ENCODE measurements around the gene ISCU.
"Not testable (repeated sequence)": the region's sequence is repeated elsewhere in the genome, so short reads cannot be mapped to it uniquely, and the experiment has no call there.

ISCU gene

GRCh38 chr12:108551535-108551934, 10.9 kb upstream of the ISCU start:
- Histone ChIP-seq H3K18ac (ENCODE audit: low read length) (no peak overlapping the region), H3K79me2 (ENCODE audit: control insufficient read depth, insufficient read depth, low read length) (peaks cover 51% of the 10 kb centered on the region), H3K4me1 (ENCODE audit: control insufficient read depth, low read depth, low read length) (no peaks in the 10 kb centered on the region), H3K4me3 (ENCODE audit: low read length) (no peak overlapping the region), H3K27ac (ENCODE audit: low read depth, low read length) (no peak overlapping the region), H4K8ac (ENCODE audit: low read depth, low read length) (no peak overlapping the region), H3K4me2 (ENCODE audit: low read length) (no peak overlapping the region), H2AK5ac (ENCODE audit: low read length) (no peak overlapping the region), H3K23ac (ENCODE audit: low read length) (no peak overlapping the region), H2BK15ac (replicated peaks; ENCODE audit: low read depth) (no peak overlapping the region), H3K27me3 (ENCODE audit: insufficient read depth, low read length, poor library complexity) (no peaks in the 10 kb centered on the region), H3K4ac (ENCODE audit: low read depth, low read length) (no peak overlapping the region), H3K36me3 (ENCODE audit: control insufficient read depth, insufficient read depth, low read length) (peaks cover 2% of the 10 kb centered on the region), H3K9ac (ENCODE audit: low read length) (no peak overlapping the region), H3K79me1 (ENCODE audit: low read length) (peaks cover 10% of the 10 kb centered on the region), H2BK5ac (ENCODE audit: low read length) (no peak overlapping the region), H3K56ac (ENCODE audit: low read length) (no peak overlapping the region), H4K5ac (ENCODE audit: low read length) (no peak overlapping the region), H2BK120ac (ENCODE audit: low read depth, low read length) (no peak overlapping the region)
- no peak for DNase-seq
- WGBS (ENCODE audit: extremely low coverage, insufficient coverage, low lambda C conversion rate): 100% methylated on average over 1 of the region's 5 CpGs

GRCh38 chr12:108553799-108554198, 8.6 kb upstream of the ISCU start:
- Histone ChIP-seq H3K18ac (ENCODE audit: low read length) (no peak overlapping the region), H2BK15ac (replicated peaks; ENCODE audit: low read depth) (no peak overlapping the region), H3K4me3 (ENCODE audit: low read length) (no peak overlapping the region), H3K4me1 (ENCODE audit: control insufficient read depth, low read depth, low read length) (no peaks in the 10 kb centered on the region), H3K36me3 (ENCODE audit: control insufficient read depth, insufficient read depth, low read length) (peaks cover 3% of the 10 kb centered on the region), H3K56ac (ENCODE audit: low read length) (no peak overlapping the region), H4K5ac (ENCODE audit: low read length) (no peak overlapping the region), H3K27ac (ENCODE audit: low read depth, low read length) (no peak overlapping the region), H2BK120ac (ENCODE audit: low read depth, low read length) (no peak overlapping the region), H3K4me2 (ENCODE audit: low read length) (no peak overlapping the region), H3K79me1 (ENCODE audit: low read length) (peaks cover 8% of the 10 kb centered on the region), H3K79me2 (ENCODE audit: control insufficient read depth, insufficient read depth, low read length) (peaks cover 68% of the 10 kb centered on the region), H4K8ac (ENCODE audit: low read depth, low read length) (no peak overlapping the region), H2AK5ac (ENCODE audit: low read length) (no peak overlapping the region), H3K27me3 (ENCODE audit: insufficient read depth, low read length, poor library complexity) (no peaks in the 10 kb centered on the region), H2BK5ac (ENCODE audit: low read length) (no peak overlapping the region), H3K4ac (ENCODE audit: low read depth, low read length) (no peak overlapping the region), H3K23ac (ENCODE audit: low read length) (no peak overlapping the region), H3K9ac (ENCODE audit: low read length) (no peak overlapping the region)
- no peak for DNase-seq
- WGBS (ENCODE audit: extremely low coverage, insufficient coverage, low lambda C conversion rate): no CpG with 5 or more reads among the region's 5 CpGs

GRCh38 chr12:108555383-108555782, 7.0 kb upstream of the ISCU start:
- H2AK5ac ChIP-seq (ENCODE audit: low read length); H2BK5ac ChIP-seq (ENCODE audit: low read length): not testable (repeated sequence)
- WGBS (ENCODE audit: extremely low coverage, insufficient coverage, low lambda C conversion rate): no CpG with 5 or more reads among the region's 9 CpGs

GRCh38 chr12:108559007-108559655, 3.3 kb upstream of the ISCU start:
- no peak overlapping the region for H2BK5ac ChIP-seq (ENCODE audit: low read length)

More at GRCh38 chr12:108555383-108555782, 7.0 kb upstream of the ISCU start:
- H3K27me3 ChIP-seq (ENCODE audit: insufficient read depth, low read length, poor library complexity); H3K9ac ChIP-seq (ENCODE audit: low read length); H4K5ac ChIP-seq (ENCODE audit: low read length); H3K4me3 ChIP-seq (ENCODE audit: low read length); H3K56ac ChIP-seq (ENCODE audit: low read length); H3K4ac ChIP-seq (ENCODE audit: low read depth, low read length); H4K8ac ChIP-seq (ENCODE audit: low read depth, low read length); H3K4me2 ChIP-seq (ENCODE audit: low read length); H3K23ac ChIP-seq (ENCODE audit: low read length); H3K79me1 ChIP-seq (ENCODE audit: low read length); H2BK15ac ChIP-seq (replicated peaks; ENCODE audit: low read depth); H3K18ac ChIP-seq (ENCODE audit: low read length); H3K27ac ChIP-seq (ENCODE audit: low read depth, low read length); DNase-seq; H2BK120ac ChIP-seq (ENCODE audit: low read depth, low read length); H3K4me1 ChIP-seq (ENCODE audit: control insufficient read depth, low read depth, low read length); H3K36me3 ChIP-seq (ENCODE audit: control insufficient read depth, insufficient read depth, low read length): not testable (repeated sequence)
- H3K79me2 ChIP-seq (ENCODE audit: control insufficient read depth, insufficient read depth, low read length): peaks cover 73% of the 10 kb centered on the region

GRCh38 chr12:108559748-108560147, 2.6 kb upstream of the ISCU start:
- peak; percentile 37 for DNase-seq
- H4K5ac ChIP-seq (ENCODE audit: low read length): no peak overlapping the region
- no peak overlapping the region for H3K4ac ChIP-seq (ENCODE audit: low read depth, low read length)
- H2AK5ac ChIP-seq (ENCODE audit: low read length): no peak overlapping the region
- no peaks in the 10 kb centered on the region for H3K27me3 ChIP-seq (ENCODE audit: insufficient read depth, low read length, poor library complexity)
- no peak overlapping the region for H3K27ac ChIP-seq (ENCODE audit: low read depth, low read length)
- no CpG with 5 or more reads among the region's 3 CpGs for WGBS (ENCODE audit: extremely low coverage, insufficient coverage, low lambda C conversion rate)
- peaks cover 56% of the 10 kb centered on the region for H3K79me2 ChIP-seq (ENCODE audit: control insufficient read depth, insufficient read depth, low read length)
- H3K4me1 ChIP-seq (ENCODE audit: control insufficient read depth, low read depth, low read length): peaks cover 2% of the 10 kb centered on the region
- H2BK120ac ChIP-seq (ENCODE audit: low read depth, low read length): no peak overlapping the region
- no peak overlapping the region for H2BK15ac ChIP-seq (replicated peaks; ENCODE audit: low read depth)
- H3K4me3 ChIP-seq (ENCODE audit: low read length): peak overlapping the region; percentile 98
- no peak overlapping the region for H3K23ac ChIP-seq (ENCODE audit: low read length)
- H2BK5ac ChIP-seq (ENCODE audit: low read length): no peak overlapping the region
- peak overlapping the region; percentile 57 for H3K56ac ChIP-seq (ENCODE audit: low read length)
- H3K9ac ChIP-seq (ENCODE audit: low read length): peak overlapping the region; percentile 99
- H3K18ac ChIP-seq (ENCODE audit: low read length): no peak overlapping the region
- peaks cover 3% of the 10 kb centered on the region for H3K36me3 ChIP-seq (ENCODE audit: control insufficient read depth, insufficient read depth, low read length)
- peaks cover 12% of the 10 kb centered on the region for H3K79me1 ChIP-seq (ENCODE audit: low read length)
- H3K4me2 ChIP-seq (ENCODE audit: low read length): peak overlapping the region; percentile 91
- no peak overlapping the region for H4K8ac ChIP-seq (ENCODE audit: low read depth, low read length)

More at GRCh38 chr12:108559007-108559655, 3.3 kb upstream of the ISCU start:
- Histone ChIP-seq H3K56ac (ENCODE audit: low read length) (no peak overlapping the region), H3K79me1 (ENCODE audit: low read length) (peaks cover 12% of the 10 kb centered on the region), H2BK15ac (replicated peaks; ENCODE audit: low read depth) (no peak overlapping the region), H3K4ac (ENCODE audit: low read depth, low read length) (no peak overlapping the region), H3K4me1 (ENCODE audit: control insufficient read depth, low read depth, low read length) (peaks cover 2% of the 10 kb centered on the region), H3K9ac (ENCODE audit: low read length) (no peak overlapping the region), H3K79me2 (ENCODE audit: control insufficient read depth, insufficient read depth, low read length) (peaks cover 56% of the 10 kb centered on the region), H4K5ac (ENCODE audit: low read length) (no peak overlapping the region), H2AK5ac (ENCODE audit: low read length) (no peak overlapping the region), H3K23ac (ENCODE audit: low read length) (no peak overlapping the region), H3K4me3 (ENCODE audit: low read length) (no peak overlapping the region), H2BK120ac (ENCODE audit: low read depth, low read length) (no peak overlapping the region), H3K4me2 (ENCODE audit: low read length) (no peak overlapping the region), H3K27me3 (ENCODE audit: insufficient read depth, low read length, poor library complexity) (no peaks in the 10 kb centered on the region), H3K18ac (ENCODE audit: low read length) (no peak overlapping the region), H3K27ac (ENCODE audit: low read depth, low read length) (no peak overlapping the region), H4K8ac (ENCODE audit: low read depth, low read length) (no peak overlapping the region), H3K36me3 (ENCODE audit: control insufficient read depth, insufficient read depth, low read length) (peaks cover 3% of the 10 kb centered on the region)
- no CpG with 5 or more reads among the region's 14 CpGs for WGBS (ENCODE audit: extremely low coverage, insufficient coverage, low lambda C conversion rate)
- DNase-seq: no peak

- Histone ChIP-seq H3K4me1 (ENCODE audit: control insufficient read depth, low read depth, low read length) (peaks cover 2% of the 10 kb centered on the region), H3K18ac (ENCODE audit: low read length) (no peak overlapping the region), H4K5ac (ENCODE audit: low read length) (no peak overlapping the region), H3K4me2 (ENCODE audit: low read length) (peak overlapping the region; percentile 91), H3K79me1 (ENCODE audit: low read length) (peaks cover 12% of the 10 kb centered on the region), H3K9ac (ENCODE audit: low read length) (peak overlapping the region; percentile 99), H3K56ac (ENCODE audit: low read length) (peak overlapping the region; percentile 100), H2AK5ac (ENCODE audit: low read length) (peak overlapping the region; percentile 29), H3K4me3 (ENCODE audit: low read length) (peak overlapping the region; percentile 98), H4K8ac (ENCODE audit: low read depth, low read length) (no peak overlapping the region), H3K79me2 (ENCODE audit: control insufficient read depth, insufficient read depth, low read length) (peaks cover 55% of the 10 kb centered on the region), H3K4ac (ENCODE audit: low read depth, low read length) (peak overlapping the region; percentile 56), H2BK15ac (replicated peaks; ENCODE audit: low read depth) (no peak overlapping the region), H2BK120ac (ENCODE audit: low read depth, low read length) (no peak overlapping the region), H2BK5ac (ENCODE audit: low read length) (no peak overlapping the region), H3K27me3 (ENCODE audit: insufficient read depth, low read length, poor library complexity) (no peaks in the 10 kb centered on the region), H3K36me3 (ENCODE audit: control insufficient read depth, insufficient read depth, low read length) (peaks cover 3% of the 10 kb centered on the region), H3K27ac (ENCODE audit: low read depth, low read length) (peak overlapping the region; percentile 15), H3K23ac (ENCODE audit: low read length) (no peak overlapping the region)
- DNase-seq: peak; percentile 38
- no CpG with 5 or more reads among the region's 12 CpGs for WGBS (ENCODE audit: extremely low coverage, insufficient coverage, low lambda C conversion rate)
Measured at GRCh38 chr12:108560321-108560721, 2.1 kb upstream of the ISCU start.
